Smooth muscle cell (in vitro differentiated cells): ENCODE data around the gene HIBADH. TPM values are rescaled to one million over a fixed set of nuclear protein-coding genes. Genes with fewer than 3 reads are reported as not detected.

ENCODE experiments used
- DNase-seq: peaks from one replicate; lab custom pipeline; 2025; ENCODE audit not compliant: unreplicated experiment; lab: John Stamatoyannopoulos, UW
- H2AFZ ChIP-seq: fragments of 200-600 bp; sonication (generic); 2 replicates; pipeline ENCODE4 v1.6.0; 2016; ENCODE audit warnings: antibody characterized with exemption, low read depth, mild to moderate bottlenecking
- H3F3A ChIP-seq: fragments of 200-600 bp; sonication (generic); 2 replicates; pipeline ENCODE4 v1.6.0; 2017; ENCODE audit warnings: antibody characterized with exemption, low read depth
- H3K27ac ChIP-seq: fragments of 200-600 bp; sonication (generic); 2 replicates; pipeline ENCODE4 v1.5.1; 2016; ENCODE audit warnings: low read depth, mild to moderate bottlenecking
- H3K27me3 ChIP-seq: fragments of 200-600 bp; sonication (generic); 2 replicates; pipeline ENCODE4 v1.6.1; 2016; ENCODE audit warnings: low read depth, mild to moderate bottlenecking
- H3K36me3 ChIP-seq: fragments of 200-600 bp; sonication (generic); 2 replicates; pipeline ENCODE4 v1.5.1; 2016; ENCODE audit warnings: low read depth
- H3K4me1 ChIP-seq: fragments of 200-600 bp; sonication (generic); 2 replicates; pipeline ENCODE4 v1.5.1; 2016; ENCODE audit warnings: low read depth
- H3K4me2 ChIP-seq: fragments of 200-600 bp; sonication (generic); 2 replicates; pipeline ENCODE4 v1.6.0; 2016; ENCODE audit warnings: mild to moderate bottlenecking
- H3K4me3 ChIP-seq: fragments of 200-600 bp; sonication (generic); 2 replicates; pipeline ENCODE4 v1.5.1; 2016; ENCODE audit warnings: mild to moderate bottlenecking
- H3K79me2 ChIP-seq: fragments of 200-600 bp; sonication (generic); 2 replicates; pipeline ENCODE4 v1.6.0; 2016; ENCODE audit warnings: low read depth, mild to moderate bottlenecking
- H3K9ac ChIP-seq: fragments of 200-600 bp; sonication (generic); 2 replicates; pipeline ENCODE4 v1.6.0; 2016; ENCODE audit warnings: low read depth
- H3K9me3 ChIP-seq: fragments of 200-600 bp; sonication (generic); replicated peaks from 2 replicates; pipeline ENCODE4 v1.5.1; 2016; ENCODE audit warnings: low read depth
- H4K20me1 ChIP-seq: fragments of 200-600 bp; sonication (generic); 2 replicates; pipeline ENCODE4 v1.6.0; 2016; ENCODE audit warnings: low read depth
- WGBS: methylation state at CpG from one replicate; pipeline ENCODE4 v1.1.7; 2016; ENCODE audit warnings: low lambda C conversion rate; 5-methylcytosine and 5-hydroxymethylcytosine counted together
- polyA plus RNA-seq: library from polyadenylated mRNA; unstranded; fragments of >200 nt; fragmentation: Nextera tagmentation; extraction: Ambion mirVana; gene quantifications from 2 replicates; pipeline ENCODE4 v1.2.1, GENCODE V29; 2016
- total RNA-seq: library from RNA; depleted of rRNA; stranded (reverse); fragments of >200 nt; gene quantifications from 2 replicates; pipeline ENCODE4 v1.2.3, GENCODE V29; 2014
- TF ChIP-seq, protein P1 (sequence below): fragments of 200-600 bp; sonication (generic); IDR thresholded peaks from 2 replicates; pipeline ENCODE4 v1.5.1; 2017; ENCODE audit warnings: borderline replicate concordance, mild to moderate bottlenecking, antibody characterized with exemption; ENCODE audit not compliant: insufficient read depth, poor library complexity, severe bottlenecking

The HIBADH gene
- total and polyA plus RNA-seq, 2 experiments from 2014 or later, result 16.1 to 24.4 TPM

- TF ChIP-seq, protein P1, sequence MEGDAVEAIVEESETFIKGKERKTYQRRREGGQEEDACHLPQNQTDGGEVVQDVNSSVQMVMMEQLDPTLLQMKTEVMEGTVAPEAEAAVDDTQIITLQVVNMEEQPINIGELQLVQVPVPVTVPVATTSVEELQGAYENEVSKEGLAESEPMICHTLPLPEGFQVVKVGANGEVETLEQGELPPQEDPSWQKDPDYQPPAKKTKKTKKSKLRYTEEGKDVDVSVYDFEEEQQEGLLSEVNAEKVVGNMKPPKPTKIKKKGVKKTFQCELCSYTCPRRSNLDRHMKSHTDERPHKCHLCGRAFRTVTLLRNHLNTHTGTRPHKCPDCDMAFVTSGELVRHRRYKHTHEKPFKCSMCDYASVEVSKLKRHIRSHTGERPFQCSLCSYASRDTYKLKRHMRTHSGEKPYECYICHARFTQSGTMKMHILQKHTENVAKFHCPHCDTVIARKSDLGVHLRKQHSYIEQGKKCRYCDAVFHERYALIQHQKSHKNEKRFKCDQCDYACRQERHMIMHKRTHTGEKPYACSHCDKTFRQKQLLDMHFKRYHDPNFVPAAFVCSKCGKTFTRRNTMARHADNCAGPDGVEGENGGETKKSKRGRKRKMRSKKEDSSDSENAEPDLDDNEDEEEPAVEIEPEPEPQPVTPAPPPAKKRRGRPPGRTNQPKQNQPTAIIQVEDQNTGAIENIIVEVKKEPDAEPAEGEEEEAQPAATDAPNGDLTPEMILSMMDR, result no peak
- Histone ChIP-seq H3K9me3 (no peaks in the 10 kb centered on the region), H3K79me2 (no peaks in the 10 kb centered on the region), H3K9ac (no peak overlapping the region), H3F3A (peaks cover 8% of the 10 kb centered on the region), H2AFZ (no peak overlapping the region), H3K27ac (no peak overlapping the region), H3K4me2 (no peak overlapping the region), H3K4me3 (no peak overlapping the region), H3K36me3 (no peaks in the 10 kb centered on the region), H4K20me1 (no peaks in the 10 kb centered on the region), H3K4me1 (no peaks in the 10 kb centered on the region), H3K27me3 (no peaks in the 10 kb centered on the region)
- 96% methylated on average over 6 of the region's 6 CpGs for WGBS
- no peak for DNase-seq
These were observed 37.8 kb upstream of the HIBADH start for GRCh38 chr7:27700501-27700900.

DNA sequence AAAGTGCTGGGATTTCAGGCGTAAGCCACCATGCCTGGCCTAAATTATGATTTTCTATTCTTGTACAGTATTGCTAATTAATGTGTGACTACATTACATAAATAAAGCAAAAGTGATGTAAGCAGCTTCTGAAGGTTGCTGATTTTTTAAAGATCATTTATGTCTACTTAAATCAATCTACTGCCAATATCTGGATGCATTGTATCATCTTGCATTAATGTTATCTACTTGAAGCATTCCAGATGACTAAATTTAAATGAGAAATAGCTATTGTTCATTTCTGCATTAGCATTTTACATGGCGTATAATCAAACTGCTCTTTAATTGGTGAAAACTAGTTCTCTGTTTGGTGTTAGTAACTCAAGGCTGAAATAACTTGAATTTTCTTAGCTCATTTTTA lies 37.1 kb upstream of the HIBADH start:
- Histone ChIP-seq H3F3A (peaks cover 8% of the 10 kb centered on the region), H3K4me2 (no peak overlapping the region), H3K4me1 (no peaks in the 10 kb centered on the region), H4K20me1 (no peaks in the 10 kb centered on the region), H2AFZ (no peak overlapping the region), H3K9ac (no peak overlapping the region), H3K27ac (no peak overlapping the region), H3K9me3 (no peaks in the 10 kb centered on the region), H3K4me3 (no peak overlapping the region), H3K79me2 (no peaks in the 10 kb centered on the region), H3K27me3 (no peaks in the 10 kb centered on the region), H3K36me3 (no peaks in the 10 kb centered on the region)
- WGBS, result 97% methylated on average over 2 of the region's 2 CpGs
- TF ChIP-seq, protein P1, result no peak
- no peak for DNase-seq

- TF ChIP-seq, protein P1, result no peak
- peaks cover 8% of the 10 kb centered on the region for H3F3A ChIP-seq
- H3K36me3 ChIP-seq, result no peaks in the 10 kb centered on the region
- H3K27ac ChIP-seq, result peak overlapping the region; percentile 39
- no peaks in the 10 kb centered on the region for H3K27me3 ChIP-seq
- H3K9me3 ChIP-seq, result no peaks in the 10 kb centered on the region
- H4K20me1 ChIP-seq, result no peaks in the 10 kb centered on the region
- no peaks in the 10 kb centered on the region for H3K4me1 ChIP-seq
- WGBS, result 41% methylated on average over 3 of the region's 3 CpGs
- DNase-seq, result no peak
- H3K79me2 ChIP-seq, result no peaks in the 10 kb centered on the region
- H3K4me3 ChIP-seq, result no peak overlapping the region
- peak overlapping the region; percentile 47 for H2AFZ ChIP-seq
- peak overlapping the region; percentile 57 for H3K4me2 ChIP-seq
- no peak overlapping the region for H3K9ac ChIP-seq
These were observed 35.3 kb upstream of the HIBADH start for GRCh38 chr7:27697861-27698430.

DNA sequence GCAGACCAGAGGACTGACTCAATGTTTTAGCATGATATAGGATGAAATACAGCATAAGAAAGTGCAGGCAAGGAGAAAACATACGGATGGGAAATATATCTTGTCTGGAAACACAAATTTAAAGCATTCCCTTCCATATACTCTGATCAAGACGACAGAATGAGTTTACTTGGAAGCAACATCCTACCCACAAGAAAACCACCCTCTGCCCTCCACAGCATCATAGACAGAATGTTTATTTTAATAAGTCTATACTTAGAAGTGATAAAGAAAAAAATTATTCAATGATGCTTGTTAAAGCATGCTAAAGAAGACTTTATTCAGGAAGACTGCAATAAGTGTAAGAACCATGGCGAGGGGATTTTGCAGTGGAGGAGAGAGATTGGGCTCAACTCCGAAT lies 32.4 kb upstream of the HIBADH start:
- DNase-seq, result no peak
- H3K4me3 ChIP-seq, result no peak overlapping the region
- H3K79me2 ChIP-seq, result no peaks in the 10 kb centered on the region
- peaks cover 8% of the 10 kb centered on the region for H3F3A ChIP-seq
- no peaks in the 10 kb centered on the region for H3K9me3 ChIP-seq
- no peak overlapping the region for H3K4me2 ChIP-seq
- H3K27ac ChIP-seq, result no peak overlapping the region
- no peak overlapping the region for H3K9ac ChIP-seq
- TF ChIP-seq, protein P1, result no peak
- WGBS, result 93% methylated on average over 4 of the region's 4 CpGs
- H3K4me1 ChIP-seq, result no peaks in the 10 kb centered on the region
- no peaks in the 10 kb centered on the region for H3K27me3 ChIP-seq
- H4K20me1 ChIP-seq, result no peaks in the 10 kb centered on the region
- no peak overlapping the region for H2AFZ ChIP-seq
- H3K36me3 ChIP-seq, result no peaks in the 10 kb centered on the region
